Body of pancreas (tissue), 4 donors: ENCODE measurements around the gene PDLIM4.

Experiments
- CTCF ChIP-seq, 7 experiments: fragments of 450-650 bp in 4 of 7; fragments of 200-600 bp in 3 of 7; sonication (generic) in 3 of 7; IDR thresholded peaks; one replicate each; pipeline ENCODE4 v1.5.1; 2016 to 2019; ENCODE audit warnings: antibody characterized with exemption in 7 of 7
- POLR2A ChIP-seq, 3 donors: fragments of 450-650 bp; IDR thresholded peaks; one replicate each; pipeline ENCODE4 v1.6.1; 2016; ENCODE audit warnings: antibody characterized with exemption in 3 of 3, mild to moderate bottlenecking in 2 of 3

- TF ChIP-seq CTCF (IDR thresholded peaks at IDR 0.05) (no peak), POLR2A (IDR thresholded peaks at IDR 0.05) (no peak)
Measured at GRCh38 chr5:132223861-132224260, 33.6 kb upstream of the PDLIM4 start.
